Upper lobe of right lung (tissue), 1 donor: ENCODE results near the gene RAB40C. TPM values are rescaled to one million over a fixed set of nuclear protein-coding genes. Genes with fewer than 3 reads are reported as not detected.

Experiments used
- ATAC-seq: fragments of 200-7000 bp; cut with Tn5 transposase; one replicate; pipeline ENCODE4 v1.9.1; 2020; ENCODE audit warnings: mild to moderate bottlenecking, moderate library complexity
- DNase-seq: peaks from one replicate; pipeline ENCODE4 v3.0.0-alpha.2; 2020
- H3K27ac ChIP-seq: fragments of 200-600 bp; one replicate; pipeline ENCODE4 v1.8.0; 2022
- H3K27me3 ChIP-seq: fragments of 200-600 bp; one replicate; pipeline ENCODE4 v1.8.0; 2022; ENCODE audit warnings: mild to moderate bottlenecking
- H3K36me3 ChIP-seq: fragments of 200-600 bp; one replicate; pipeline ENCODE4 v1.8.0; 2022
- H3K4me1 ChIP-seq: fragments of 200-600 bp; one replicate; pipeline ENCODE4 v1.8.0; 2022
- H3K4me3 ChIP-seq: fragments of 200-600 bp; one replicate; pipeline ENCODE4 v1.8.0; 2022; ENCODE audit warnings: mild to moderate bottlenecking
- H3K9me3 ChIP-seq: fragments of 200-600 bp; one replicate; pipeline ENCODE4 v1.8.0; 2022
- intact Hi-C: fragments of 100-400 bp; cut with DNase I; formaldehyde crosslinking; loops from one replicate; pipeline ENCODE4 v1.11.0; 2022
- total RNA-seq: library from RNA; stranded (reverse); fragmentation: NEBNext Ultra II Directional; extraction: Animal tissue kit (Norgen Biotek cat#: 25700); gene quantifications from one replicate; pipeline ENCODE4 v1.2.1, GENCODE V29; 2021
- TF ChIP-seq, protein P1 (sequence below): fragments of 200-600 bp; IDR thresholded peaks from one replicate; pipeline ENCODE4 v1.8.0; 2022; ENCODE audit warnings: antibody characterized with exemption
- donor health status: DM: no; HTN: yes; CAD: no; lungs with severe emphysema.

Gene RAB40C
- total RNA-seq, 1 donor from 2014 or later = 47.6 TPM

DNA sequence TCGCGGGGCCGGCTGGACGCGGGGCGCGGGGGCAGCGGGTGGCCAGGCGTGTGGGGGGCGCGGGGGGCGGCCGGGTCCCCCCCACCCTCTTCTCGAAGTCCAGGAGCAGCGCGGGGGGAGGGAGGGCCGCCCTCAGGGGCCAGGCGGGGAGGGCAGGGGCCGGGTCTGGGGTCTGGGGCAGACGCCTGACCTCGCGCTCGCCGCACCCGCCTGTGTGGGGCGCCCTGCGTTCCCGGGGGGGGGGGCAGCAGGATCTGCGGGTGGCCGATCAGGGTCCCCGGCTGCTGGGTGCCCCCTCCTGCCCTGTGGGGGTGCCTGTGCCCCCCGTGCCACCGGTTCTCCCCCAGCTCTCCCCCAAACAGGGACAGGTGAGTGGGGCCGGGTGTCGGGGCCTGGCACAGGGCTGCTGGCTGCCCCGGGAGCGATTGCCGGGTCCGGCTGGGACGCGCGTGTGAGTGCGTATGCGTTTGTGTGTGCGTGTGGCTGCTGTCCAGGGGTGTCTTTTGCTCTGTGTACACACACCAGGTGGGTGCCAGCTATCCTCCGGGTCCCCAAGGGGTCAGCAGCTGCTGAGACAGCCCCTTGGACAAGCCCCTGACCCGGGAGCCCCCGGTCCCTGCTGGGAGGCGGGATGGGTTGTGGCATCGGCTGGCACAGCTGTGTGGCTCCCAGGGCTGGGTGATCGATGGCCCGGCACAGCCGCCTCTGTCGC lies 29.0 kb upstream of the RAB40C start:
- peaks cover 29% of the 10 kb centered on the region for H3K27me3 ChIP-seq
- DNase-seq (no peak), ATAC-seq (no peak)
- TF ChIP-seq, protein P1, sequence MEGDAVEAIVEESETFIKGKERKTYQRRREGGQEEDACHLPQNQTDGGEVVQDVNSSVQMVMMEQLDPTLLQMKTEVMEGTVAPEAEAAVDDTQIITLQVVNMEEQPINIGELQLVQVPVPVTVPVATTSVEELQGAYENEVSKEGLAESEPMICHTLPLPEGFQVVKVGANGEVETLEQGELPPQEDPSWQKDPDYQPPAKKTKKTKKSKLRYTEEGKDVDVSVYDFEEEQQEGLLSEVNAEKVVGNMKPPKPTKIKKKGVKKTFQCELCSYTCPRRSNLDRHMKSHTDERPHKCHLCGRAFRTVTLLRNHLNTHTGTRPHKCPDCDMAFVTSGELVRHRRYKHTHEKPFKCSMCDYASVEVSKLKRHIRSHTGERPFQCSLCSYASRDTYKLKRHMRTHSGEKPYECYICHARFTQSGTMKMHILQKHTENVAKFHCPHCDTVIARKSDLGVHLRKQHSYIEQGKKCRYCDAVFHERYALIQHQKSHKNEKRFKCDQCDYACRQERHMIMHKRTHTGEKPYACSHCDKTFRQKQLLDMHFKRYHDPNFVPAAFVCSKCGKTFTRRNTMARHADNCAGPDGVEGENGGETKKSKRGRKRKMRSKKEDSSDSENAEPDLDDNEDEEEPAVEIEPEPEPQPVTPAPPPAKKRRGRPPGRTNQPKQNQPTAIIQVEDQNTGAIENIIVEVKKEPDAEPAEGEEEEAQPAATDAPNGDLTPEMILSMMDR = no peak
- intact Hi-C loops = no loop called here
- H3K27ac ChIP-seq = no peak overlapping the region
- H3K9me3 ChIP-seq = no peaks in the 10 kb centered on the region
- H3K4me3 ChIP-seq = no peak overlapping the region
- peaks cover under 1% of the 10 kb centered on the region for H3K4me1 ChIP-seq
- H3K36me3 ChIP-seq = no peaks in the 10 kb centered on the region

DNA sequence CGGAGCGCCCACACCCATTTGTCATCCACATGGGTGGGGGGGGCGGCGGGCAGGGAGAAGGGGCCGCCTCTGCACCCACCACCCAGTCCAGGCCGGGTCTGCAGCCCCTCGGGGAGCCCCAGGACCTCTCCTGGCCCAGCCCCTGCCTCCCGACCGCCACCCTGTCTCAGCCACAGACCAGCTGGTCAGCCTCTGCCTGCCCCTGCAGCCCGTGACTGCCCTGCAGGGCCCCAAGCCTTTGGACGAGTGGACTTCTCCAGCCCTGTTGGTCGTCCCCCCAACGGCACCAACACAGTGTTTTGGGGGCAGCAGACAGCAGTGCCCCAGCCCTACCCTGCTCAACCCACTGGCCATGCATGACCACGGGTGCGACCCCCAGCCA lies 28.5 kb upstream of the RAB40C start:
- H3K4me1 ChIP-seq = peaks cover 6% of the 10 kb centered on the region
- no peak for ATAC-seq
- H3K4me3 ChIP-seq = no peak overlapping the region
- intact Hi-C loops = no loop called here
- no peak overlapping the region for H3K27ac ChIP-seq
- peaks cover 29% of the 10 kb centered on the region for H3K27me3 ChIP-seq
- no peaks in the 10 kb centered on the region for H3K9me3 ChIP-seq
- TF ChIP-seq, protein P1 = no peak
- DNase-seq = no peak
- no peaks in the 10 kb centered on the region for H3K36me3 ChIP-seq

DNA sequence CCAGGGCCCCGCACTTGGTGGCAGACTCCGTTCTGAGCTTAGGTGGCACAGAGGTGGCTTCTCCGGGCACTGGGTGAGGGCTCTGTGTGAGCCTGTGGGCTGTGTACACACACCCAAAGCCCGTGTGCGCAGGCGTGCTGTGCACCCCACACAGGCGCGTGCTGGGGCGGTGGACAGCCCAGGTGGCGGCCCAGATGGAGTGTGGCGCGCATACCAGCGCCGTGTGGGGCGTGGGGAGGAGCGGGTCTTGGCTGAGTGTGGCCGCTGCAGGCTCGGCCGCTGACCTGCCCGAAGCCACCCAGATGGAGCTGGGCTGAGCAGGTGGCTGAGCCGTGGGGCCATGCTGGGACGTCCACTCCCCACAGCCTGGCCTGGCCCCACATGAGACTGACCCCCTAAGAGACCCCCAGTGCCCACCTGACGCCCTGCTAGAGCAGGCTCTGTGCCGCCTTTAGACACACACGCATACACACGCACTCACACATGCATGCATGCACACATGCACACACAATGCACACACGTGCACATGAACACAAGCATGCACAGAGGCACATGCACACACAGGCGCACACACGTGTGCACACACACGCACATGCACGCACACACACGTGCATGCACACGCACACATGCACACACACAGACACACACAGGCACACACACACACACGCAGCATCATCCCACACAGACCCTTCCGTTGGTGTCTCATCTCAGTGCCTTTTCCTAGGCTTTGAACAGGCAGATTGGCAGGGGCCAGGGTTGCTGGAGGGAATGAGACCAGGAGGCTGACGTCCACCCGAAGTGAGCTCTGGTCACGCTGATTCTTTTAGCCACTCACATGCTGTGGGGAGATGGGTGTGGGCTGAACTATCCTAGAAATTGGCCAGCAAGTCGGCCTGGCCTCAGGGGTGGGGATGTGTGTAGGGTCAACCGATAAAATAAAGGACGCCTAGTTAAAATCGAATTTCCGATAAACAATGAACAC lies 27.6 kb upstream of the RAB40C start:
- Histone ChIP-seq H3K4me3 (no peak overlapping the region), H3K9me3 (no peaks in the 10 kb centered on the region), H3K27me3 (peaks cover 29% of the 10 kb centered on the region), H3K36me3 (no peaks in the 10 kb centered on the region), H3K27ac (no peak overlapping the region), H3K4me1 (peaks cover 14% of the 10 kb centered on the region)
- TF ChIP-seq, protein P1 = no peak
- ATAC-seq = no peak
- no peak for DNase-seq
- intact Hi-C loops = no loop called here

DNA sequence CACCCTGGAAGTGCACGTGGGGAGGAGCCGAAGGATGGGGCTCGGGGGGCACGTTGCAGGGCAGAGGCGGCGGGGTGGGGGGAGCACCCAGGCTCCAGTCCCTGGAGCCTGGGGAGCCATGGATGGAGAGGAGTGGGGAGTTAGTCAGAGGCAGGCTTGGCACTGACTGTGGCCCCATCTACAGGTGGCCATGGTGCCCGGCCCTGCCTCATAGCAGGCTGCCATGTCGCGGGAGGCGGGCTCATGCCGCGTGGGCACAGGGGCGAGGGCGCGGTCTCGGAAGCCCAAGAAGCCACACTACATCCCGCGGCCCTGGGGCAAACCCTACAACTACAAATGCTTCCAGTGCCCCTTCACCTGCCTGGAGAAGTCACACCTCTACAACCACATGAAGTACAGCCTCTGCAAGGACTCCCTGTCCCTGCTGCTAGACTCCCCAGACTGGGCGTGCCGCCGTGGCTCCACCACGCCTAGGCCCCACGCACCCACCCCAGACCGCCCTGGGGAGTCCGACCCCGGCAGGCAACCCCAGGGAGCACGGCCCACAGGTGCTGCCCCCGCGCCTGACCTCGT lies 26.7 kb upstream of the RAB40C start:
- H3K27me3 ChIP-seq = peaks cover 29% of the 10 kb centered on the region
- TF ChIP-seq, protein P1 = no peak
- intact Hi-C loops = no loop called here

DNA sequence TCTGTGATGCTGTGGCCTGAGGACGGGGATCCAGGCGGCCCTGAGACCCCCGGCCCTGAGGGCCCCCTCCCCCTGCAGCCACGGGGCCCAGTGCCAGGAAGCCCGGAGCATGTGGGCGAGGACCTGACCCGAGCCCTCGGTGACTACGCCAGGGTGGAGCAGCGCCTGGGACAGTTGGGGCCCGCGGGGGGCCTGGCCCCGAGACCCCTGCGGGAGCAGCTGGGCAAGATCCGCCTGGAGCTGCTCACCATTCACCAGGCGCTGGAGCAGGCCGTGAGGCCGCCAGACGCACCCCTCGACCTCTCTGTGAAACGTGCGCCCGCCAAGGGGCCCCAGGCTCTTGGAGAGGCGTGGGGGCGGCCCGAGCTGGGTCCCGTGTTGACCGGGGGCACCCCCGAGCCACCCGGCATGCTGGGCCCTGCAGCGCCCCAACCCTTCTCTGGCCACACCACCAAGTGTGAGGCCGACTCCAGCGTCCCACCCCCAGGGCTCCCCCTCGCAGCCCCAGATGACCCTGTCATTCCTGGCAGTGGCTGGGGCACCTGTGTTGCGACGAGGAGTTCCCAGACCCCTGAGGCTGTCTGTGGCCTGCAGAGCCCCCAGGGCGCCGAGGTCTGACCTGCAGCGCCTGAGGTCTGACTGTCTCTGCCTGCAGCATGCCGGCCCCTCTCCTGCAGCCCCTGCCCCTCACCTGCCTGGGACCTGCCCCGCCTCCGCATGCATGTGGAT lies 25.0 kb upstream of the RAB40C start:
- Histone ChIP-seq H3K4me3 (no peak overlapping the region), H3K9me3 (no peaks in the 10 kb centered on the region), H3K36me3 (no peaks in the 10 kb centered on the region), H3K4me1 (peaks cover 34% of the 10 kb centered on the region), H3K27ac (no peak overlapping the region), H3K27me3 (peaks cover 15% of the 10 kb centered on the region)
- ATAC-seq (no peak), DNase-seq (no peak)
- TF ChIP-seq, protein P1 = no peak
- intact Hi-C loops = no loop called here

More for the DNA sequence above, 26.7 kb upstream of the RAB40C start:
- ATAC-seq (no peak), DNase-seq (no peak)
- H3K36me3 ChIP-seq = no peaks in the 10 kb centered on the region
- no peak overlapping the region for H3K4me3 ChIP-seq
- no peak overlapping the region for H3K27ac ChIP-seq
- H3K4me1 ChIP-seq = peaks cover 22% of the 10 kb centered on the region
- H3K9me3 ChIP-seq = no peaks in the 10 kb centered on the region
